Lower lobe of right lung (tissue), 2 donors: Measurements from ENCODE around the gene FIGLA. TPM values are rescaled to one million over a fixed set of nuclear protein-coding genes. Genes with fewer than 3 reads are reported as not detected.

ENCODE experiments used
- ATAC-seq, 2 donors: fragments of 200-7000 bp; cut with Tn5 transposase; one replicate each; pipeline ENCODE4 v1.9.1; 2020 to 2022; ENCODE audit warnings: mild to moderate bottlenecking in 2 of 2, moderate library complexity in 2 of 2
- DNase-seq: peaks from one replicate; pipeline ENCODE4 v3.0.0-alpha.2; 2020
- H3K27ac ChIP-seq: fragments of 200-600 bp; one replicate; pipeline ENCODE4 v1.8.0; 2022
- H3K27me3 ChIP-seq: fragments of 200-600 bp; one replicate; pipeline ENCODE4 v1.8.0; 2022; ENCODE audit warnings: low read depth
- H3K36me3 ChIP-seq: fragments of 200-600 bp; one replicate; pipeline ENCODE4 v1.8.0; 2022; ENCODE audit warnings: mild to moderate bottlenecking
- H3K4me1 ChIP-seq: fragments of 200-600 bp; one replicate; pipeline ENCODE4 v1.8.0; 2022
- H3K4me3 ChIP-seq: fragments of 200-600 bp; one replicate; pipeline ENCODE4 v1.8.0; 2022; ENCODE audit warnings: mild to moderate bottlenecking
- H3K9me3 ChIP-seq: fragments of 200-600 bp; one replicate; pipeline ENCODE4 v1.8.0; 2022
- intact Hi-C: fragments of 100-400 bp; cut with DNase I; formaldehyde crosslinking; loops from one replicate; pipeline ENCODE4 v1.11.0; 2022
- total RNA-seq: library from RNA; stranded (reverse); fragmentation: NEBNext Ultra II Directional; extraction: Animal tissue kit (Norgen Biotek cat#: 25700); gene quantifications from one replicate; pipeline ENCODE4 v1.2.1, GENCODE V29; 2021
- TF ChIP-seq, protein P1 (sequence below): fragments of 200-600 bp; IDR thresholded peaks from one replicate; pipeline ENCODE4 v1.8.0; 2022; ENCODE audit warnings: antibody characterized with exemption, mild to moderate bottlenecking
- donor health status: DM: no; HTN: yes; CAD: no; lungs with severe emphysema.

Gene FIGLA
- total RNA-seq, 1 donor from 2014 or later: not detected

DNA sequence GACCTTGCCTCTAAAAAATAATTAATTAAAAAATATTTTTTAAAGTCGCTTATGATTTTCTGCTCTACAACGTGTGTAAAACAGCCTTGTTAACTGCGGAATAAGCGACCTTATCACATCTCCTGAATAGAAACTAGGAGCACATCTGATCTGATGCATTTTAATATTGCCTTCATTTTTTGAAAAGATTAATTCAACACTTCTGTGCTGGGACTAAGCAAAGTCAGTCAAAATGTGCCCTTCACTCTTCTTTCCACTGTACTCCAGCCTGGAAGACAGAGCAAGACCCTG lies 17.3 kb upstream of the FIGLA start:
- ATAC-seq (no peak), DNase-seq (no peak)
- H3K27me3 ChIP-seq: no peaks in the 10 kb centered on the region
- H3K4me3 ChIP-seq: no peak overlapping the region
- intact Hi-C loops: no loop called here
- no peak overlapping the region for H3K27ac ChIP-seq
- H3K36me3 ChIP-seq: no peaks in the 10 kb centered on the region
- TF ChIP-seq, protein P1, sequence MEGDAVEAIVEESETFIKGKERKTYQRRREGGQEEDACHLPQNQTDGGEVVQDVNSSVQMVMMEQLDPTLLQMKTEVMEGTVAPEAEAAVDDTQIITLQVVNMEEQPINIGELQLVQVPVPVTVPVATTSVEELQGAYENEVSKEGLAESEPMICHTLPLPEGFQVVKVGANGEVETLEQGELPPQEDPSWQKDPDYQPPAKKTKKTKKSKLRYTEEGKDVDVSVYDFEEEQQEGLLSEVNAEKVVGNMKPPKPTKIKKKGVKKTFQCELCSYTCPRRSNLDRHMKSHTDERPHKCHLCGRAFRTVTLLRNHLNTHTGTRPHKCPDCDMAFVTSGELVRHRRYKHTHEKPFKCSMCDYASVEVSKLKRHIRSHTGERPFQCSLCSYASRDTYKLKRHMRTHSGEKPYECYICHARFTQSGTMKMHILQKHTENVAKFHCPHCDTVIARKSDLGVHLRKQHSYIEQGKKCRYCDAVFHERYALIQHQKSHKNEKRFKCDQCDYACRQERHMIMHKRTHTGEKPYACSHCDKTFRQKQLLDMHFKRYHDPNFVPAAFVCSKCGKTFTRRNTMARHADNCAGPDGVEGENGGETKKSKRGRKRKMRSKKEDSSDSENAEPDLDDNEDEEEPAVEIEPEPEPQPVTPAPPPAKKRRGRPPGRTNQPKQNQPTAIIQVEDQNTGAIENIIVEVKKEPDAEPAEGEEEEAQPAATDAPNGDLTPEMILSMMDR: no peak
- H3K9me3 ChIP-seq: no peaks in the 10 kb centered on the region
- no peaks in the 10 kb centered on the region for H3K4me1 ChIP-seq

DNA sequence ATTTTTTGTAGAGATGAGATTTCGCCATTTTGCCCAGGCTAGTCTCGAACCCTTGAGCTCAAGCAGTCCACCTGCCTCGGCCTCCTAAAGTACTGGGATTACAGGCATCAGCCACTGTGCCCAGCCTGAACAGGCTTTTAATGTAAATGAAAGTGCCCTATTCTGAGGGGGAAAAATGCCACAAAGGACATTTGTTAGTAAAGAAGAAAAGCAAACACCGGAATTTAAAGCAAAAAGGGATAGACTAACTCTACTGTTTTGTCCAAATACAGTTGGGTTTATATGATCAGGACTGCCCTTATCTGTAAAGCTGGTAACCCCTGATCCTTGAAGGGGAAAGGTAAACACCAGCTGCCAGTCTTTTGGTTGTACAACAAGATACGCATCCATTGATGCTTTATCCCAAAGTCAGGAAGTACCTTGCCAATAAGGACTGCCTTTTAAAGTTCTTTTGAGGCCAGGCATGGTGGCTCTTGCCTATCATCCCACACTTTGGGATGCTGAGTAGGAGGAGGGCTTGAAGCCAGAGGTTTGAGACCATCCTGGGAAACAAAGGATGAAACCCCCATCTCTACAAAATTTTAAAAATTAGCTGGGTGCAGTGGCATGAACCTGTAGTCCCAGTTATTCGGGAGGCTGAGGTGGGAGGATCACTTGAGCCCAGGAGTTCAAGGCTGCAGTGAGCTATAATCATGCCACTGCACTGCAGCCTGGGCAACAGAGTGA lies 16.8 kb upstream of the FIGLA start:
- no peak for DNase-seq
- no peak for ATAC-seq
- no peaks in the 10 kb centered on the region for H3K36me3 ChIP-seq
- TF ChIP-seq, protein P1: no peak
- H3K27me3 ChIP-seq: no peaks in the 10 kb centered on the region
- H3K4me3 ChIP-seq: no peak overlapping the region
- no peaks in the 10 kb centered on the region for H3K4me1 ChIP-seq
- H3K9me3 ChIP-seq: no peaks in the 10 kb centered on the region
- intact Hi-C loops: no loop called here
- no peak overlapping the region for H3K27ac ChIP-seq

DNA sequence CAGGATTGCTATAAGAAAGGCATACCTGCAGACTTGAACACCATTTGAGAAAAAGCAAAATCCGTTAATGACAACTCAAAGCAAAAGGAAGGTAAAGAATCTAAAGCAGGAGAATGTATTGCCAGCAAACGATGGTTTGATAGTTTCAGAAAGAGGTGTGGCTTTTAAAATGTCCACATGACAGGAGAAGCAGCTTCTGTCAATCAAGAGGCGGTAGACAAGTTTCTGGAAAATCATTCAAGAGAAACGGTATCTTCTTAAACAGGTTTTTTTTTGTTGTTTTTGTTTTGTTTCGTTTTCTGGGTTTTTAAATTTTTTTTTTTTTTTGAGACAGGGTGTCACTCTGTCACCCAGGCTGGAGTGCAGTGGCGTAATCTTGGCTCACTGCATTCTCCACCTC lies 16.2 kb upstream of the FIGLA start:
- TF ChIP-seq, protein P1: no peak
- H3K36me3 ChIP-seq: no peaks in the 10 kb centered on the region
- intact Hi-C loops: no loop called here
- H3K9me3 ChIP-seq: no peaks in the 10 kb centered on the region
- no peak overlapping the region for H3K4me3 ChIP-seq
- H3K27ac ChIP-seq: no peak overlapping the region
- no peaks in the 10 kb centered on the region for H3K4me1 ChIP-seq
- ATAC-seq: no peak
- H3K27me3 ChIP-seq: no peaks in the 10 kb centered on the region
- DNase-seq: no peak

DNA sequence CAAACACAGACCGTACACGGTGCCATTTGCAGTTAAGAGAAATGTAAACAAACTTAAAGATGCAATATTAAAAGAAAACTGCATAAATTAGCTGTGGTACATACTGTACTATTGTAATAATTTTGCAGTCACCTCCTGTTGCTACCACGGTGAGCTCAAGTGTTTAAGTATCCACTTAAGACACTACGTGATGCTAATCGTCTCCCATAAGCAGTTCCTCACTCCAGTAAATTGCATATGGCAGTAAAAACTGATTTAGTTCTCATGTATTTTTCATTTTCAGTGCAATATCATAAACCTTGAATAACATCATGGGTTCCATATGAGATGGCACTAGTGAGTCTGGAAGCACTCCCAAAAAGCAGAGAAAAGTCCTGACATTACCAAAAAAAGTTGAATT lies 15.6 kb upstream of the FIGLA start:
- Histone ChIP-seq H3K4me3 (no peak overlapping the region), H3K36me3 (no peaks in the 10 kb centered on the region), H3K27me3 (no peaks in the 10 kb centered on the region), H3K27ac (no peak overlapping the region), H3K9me3 (no peaks in the 10 kb centered on the region), H3K4me1 (no peaks in the 10 kb centered on the region)
- TF ChIP-seq, protein P1: no peak
- ATAC-seq (peak; percentile 73 to 74), DNase-seq (no peak)
- intact Hi-C loops: no loop called here

DNA sequence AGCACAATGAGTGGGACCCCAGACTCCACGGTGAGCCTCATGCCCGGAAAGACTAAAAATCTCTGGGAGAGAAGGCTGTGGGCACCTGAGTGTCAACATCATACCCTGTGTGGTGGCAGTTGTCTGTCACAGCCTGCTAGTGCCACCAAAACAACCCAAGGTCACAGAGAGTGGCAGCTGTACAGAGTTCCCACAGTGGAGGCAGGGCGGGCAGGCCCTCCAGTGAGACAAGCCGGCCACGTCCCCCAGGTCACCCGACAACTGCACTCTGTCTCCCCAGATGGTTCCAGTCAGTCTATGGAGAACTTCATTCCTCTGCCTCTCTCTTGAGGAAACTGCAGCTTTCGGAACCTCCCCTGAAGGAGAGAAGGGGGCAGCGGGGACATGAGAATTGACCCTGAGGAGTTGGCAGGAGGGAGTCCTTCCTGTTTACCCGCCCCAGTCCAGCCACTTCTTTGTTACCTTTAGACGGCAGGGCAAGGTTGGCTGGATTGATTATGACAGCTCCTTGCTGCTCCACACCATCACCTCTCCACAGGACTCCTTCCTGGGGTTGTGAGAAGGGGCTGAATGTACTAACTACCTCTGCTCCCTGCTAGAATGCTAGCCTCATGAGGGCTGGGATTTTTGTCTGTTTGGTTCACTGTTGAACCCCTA lies 11.3 kb upstream of the FIGLA start:
- intact Hi-C loops: no loop called here
- Histone ChIP-seq H3K4me3 (no peak overlapping the region), H3K4me1 (no peaks in the 10 kb centered on the region), H3K27me3 (no peaks in the 10 kb centered on the region), H3K9me3 (no peaks in the 10 kb centered on the region), H3K36me3 (no peaks in the 10 kb centered on the region), H3K27ac (no peak overlapping the region)
- DNase-seq: no peak
- TF ChIP-seq, protein P1: no peak
- no peak for ATAC-seq
